Transverse colon (tissue), 4 donors: ENCODE data around the gene MYO7A.

ENCODE experiments used
- CTCF ChIP-seq, 5 experiments: fragments of 200-600 bp in 3 of 5; fragments of 450-650 bp in 2 of 5; sonication (generic) in 3 of 5; IDR thresholded peaks; 1 replicate in 2 of 5; 2 replicates in 3 of 5; pipeline ENCODE4 v1.5.1; 2016 to 2017; ENCODE audit warnings: antibody characterized with exemption in 5 of 5, inconsistent platforms in 3 of 5, mild to moderate bottlenecking in 2 of 5, moderate library complexity in 1 of 5
- EP300 ChIP-seq: sonication (generic); formaldehyde crosslinking; IDR thresholded peaks from one replicate; pipeline ENCODE4 v1.6.1; 2017; ENCODE audit warnings: antibody characterized with exemption, low read depth
- POLR2A ChIP-seq: fragments of 450-650 bp; IDR thresholded peaks from one replicate; pipeline ENCODE4 v1.6.1; 2016; ENCODE audit warnings: antibody characterized with exemption, mild to moderate bottlenecking, moderate library complexity
- POLR2AphosphoS5 ChIP-seq, 3 donors: sonication (generic); formaldehyde crosslinking; IDR thresholded peaks; one replicate each; pipeline ENCODE4 v1.6.1; 2016; ENCODE audit warnings: antibody characterized with exemption in 3 of 3

- TF ChIP-seq CTCF (IDR thresholded peaks at IDR 0.05): no peak
- no peak for TF ChIP-seq EP300
- TF ChIP-seq POLR2AphosphoS5 (IDR thresholded peaks at IDR 0.05): no peak
- no peak for TF ChIP-seq POLR2A
Observed at GRCh38 chr11:77082838-77083565, 45.0 kb upstream of the MYO7A start.
